Activated T-helper 1 cell treated with Interleukin-2 at 50 U/mL for 16 hours (primary cell): ENCODE results near the gene CYP3A4.
"Not testable (repeated sequence)": the region's sequence is repeated elsewhere in the genome, so short reads cannot be mapped to it uniquely, and the experiment has no call there.

Source experiments
- DNase-seq: peaks from one replicate; pipeline ENCODE4 v3.0.0-alpha.2; 2020; ENCODE audit warnings: low read depth

CYP3A4 gene

GRCh38 chr7:99784007-99784406 lies at the start of gene CYP3A4:
Gene CYP3A4 (minus strand): TSS chr7:99784184. CDS start chr7:99784081, 103 bp downstream.
- DNase-seq: no peak

- no peak for DNase-seq
These were observed 49.4 kb upstream of the CYP3A4 start for GRCh38 chr7:99833289-99833877.

- no peak for DNase-seq
These were observed 47.6 kb upstream of the CYP3A4 start for GRCh38 chr7:99831595-99831994.

GRCh38 chr7:99829524-99830160 lies 45.7 kb upstream of the CYP3A4 start:
- no peak for DNase-seq

GRCh38 chr7:99828811-99829210 lies 44.8 kb upstream of the CYP3A4 start:
- DNase-seq: no peak

- no peak for DNase-seq
These were observed 43.2 kb upstream of the CYP3A4 start for GRCh38 chr7:99827040-99827778.

- no peak for DNase-seq
These were observed 41.9 kb upstream of the CYP3A4 start for GRCh38 chr7:99825873-99826272.

DNA sequence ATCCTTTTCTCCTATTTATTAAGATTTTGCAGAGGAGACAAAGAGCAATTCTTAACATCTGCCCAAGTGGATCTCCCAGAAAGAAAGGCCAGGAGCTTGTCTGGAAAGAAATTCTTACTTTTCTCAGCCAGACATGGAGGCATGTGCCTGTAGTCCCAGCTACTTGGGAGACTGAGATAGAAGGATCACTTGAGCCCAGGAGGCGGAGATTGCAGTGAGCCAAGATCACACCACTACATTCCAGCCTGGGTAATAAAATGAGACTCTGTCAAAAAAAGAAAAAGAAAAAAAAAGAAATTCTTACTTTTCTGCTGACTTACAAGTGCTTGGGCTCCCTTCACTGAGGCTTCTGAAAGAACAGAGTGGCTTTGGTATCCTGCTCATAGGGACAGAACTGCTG lies 41.5 kb upstream of the CYP3A4 start:
- DNase-seq: no peak

DNA sequence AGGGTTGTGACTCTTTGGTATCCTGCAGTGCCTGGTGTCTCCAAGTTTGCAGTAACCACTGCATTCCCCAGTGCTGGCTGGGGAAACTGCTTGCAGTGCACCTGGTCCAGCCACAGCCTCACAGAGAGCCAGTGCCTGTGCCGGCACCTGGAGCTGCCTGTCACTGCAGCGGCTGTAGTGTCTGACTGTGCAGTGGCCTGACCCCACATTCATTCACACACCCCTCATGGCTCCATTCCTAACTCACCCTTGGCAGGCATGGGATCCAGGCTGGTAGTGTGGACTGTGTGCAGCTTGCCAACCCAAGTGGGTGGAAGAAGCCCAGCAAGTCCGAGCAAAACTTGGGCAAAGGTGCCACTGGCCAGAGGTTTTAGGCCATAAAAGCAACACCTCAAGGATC lies 40.1 kb upstream of the CYP3A4 start:
- DNase-seq: no peak

DNA sequence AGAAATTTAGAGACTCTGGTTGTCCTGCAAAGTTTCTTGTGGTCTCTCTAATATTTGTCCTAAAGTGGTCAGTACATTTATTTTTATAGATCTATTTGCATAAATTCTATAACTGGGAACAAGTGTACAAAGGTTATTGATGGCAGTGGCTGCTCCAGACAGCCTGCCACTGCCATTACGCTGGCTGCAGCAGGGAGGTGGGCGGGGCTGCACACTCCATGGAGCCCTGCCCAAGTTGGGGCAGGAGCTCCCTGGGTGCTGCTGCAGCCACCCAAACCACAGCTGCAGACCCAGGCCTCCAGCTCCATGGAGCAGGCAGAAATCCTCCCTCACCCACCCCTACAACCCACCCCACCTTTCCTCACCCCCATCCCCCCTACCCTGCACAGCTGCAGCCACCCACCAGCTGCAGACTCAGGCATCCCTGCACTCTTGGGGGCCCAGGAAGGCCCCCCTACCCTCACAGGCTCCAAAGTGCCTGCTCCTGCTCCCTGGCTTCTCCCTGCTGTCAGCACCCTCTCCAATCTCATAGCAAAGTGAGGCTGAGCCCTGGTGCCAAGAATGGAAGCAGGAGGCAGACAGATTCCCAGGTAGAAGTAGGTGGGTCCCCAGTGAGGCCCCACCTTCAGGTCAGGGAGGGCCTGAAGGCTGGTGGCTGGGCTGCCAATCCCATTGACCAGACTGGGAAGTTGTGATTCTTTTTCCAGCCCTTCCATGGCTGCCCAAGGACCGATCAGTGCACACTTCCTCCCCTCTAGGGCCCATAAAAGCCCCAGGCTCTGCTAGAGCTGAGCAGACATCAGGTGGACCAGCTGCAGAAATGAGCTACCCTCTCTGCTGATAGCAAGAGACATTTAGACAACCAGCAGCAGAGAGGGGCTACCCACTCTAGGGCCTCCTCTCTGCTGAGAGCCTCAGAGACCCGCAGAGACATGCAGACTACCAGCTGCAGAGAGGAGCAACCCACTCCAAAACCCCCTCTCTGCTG lies 39.0 kb upstream of the CYP3A4 start:
- DNase-seq: no peak

GRCh38 chr7:99820408-99821027 lies 36.5 kb upstream of the CYP3A4 start:
- DNase-seq: no peak

DNA sequence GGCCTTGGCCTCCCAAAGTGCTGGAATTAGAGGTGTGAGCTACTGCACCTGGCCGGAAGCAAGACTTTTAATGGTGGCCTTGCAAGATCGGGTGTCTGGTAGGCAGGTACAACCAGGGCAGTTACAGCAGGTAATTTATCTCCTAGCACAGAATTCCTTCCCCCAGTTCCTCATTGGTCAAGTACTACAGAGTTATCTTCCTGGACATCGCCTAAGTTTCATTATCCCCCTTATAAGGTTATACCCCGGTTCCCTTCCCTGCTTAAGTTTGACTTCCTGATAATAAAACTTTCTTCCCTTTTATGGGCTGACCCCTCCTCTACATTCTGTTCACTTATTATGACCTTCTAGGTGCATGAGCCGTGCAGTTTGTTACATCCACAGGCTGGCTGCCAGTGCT lies 24.8 kb upstream of the CYP3A4 start:
- DNase-seq: no peak

DNA sequence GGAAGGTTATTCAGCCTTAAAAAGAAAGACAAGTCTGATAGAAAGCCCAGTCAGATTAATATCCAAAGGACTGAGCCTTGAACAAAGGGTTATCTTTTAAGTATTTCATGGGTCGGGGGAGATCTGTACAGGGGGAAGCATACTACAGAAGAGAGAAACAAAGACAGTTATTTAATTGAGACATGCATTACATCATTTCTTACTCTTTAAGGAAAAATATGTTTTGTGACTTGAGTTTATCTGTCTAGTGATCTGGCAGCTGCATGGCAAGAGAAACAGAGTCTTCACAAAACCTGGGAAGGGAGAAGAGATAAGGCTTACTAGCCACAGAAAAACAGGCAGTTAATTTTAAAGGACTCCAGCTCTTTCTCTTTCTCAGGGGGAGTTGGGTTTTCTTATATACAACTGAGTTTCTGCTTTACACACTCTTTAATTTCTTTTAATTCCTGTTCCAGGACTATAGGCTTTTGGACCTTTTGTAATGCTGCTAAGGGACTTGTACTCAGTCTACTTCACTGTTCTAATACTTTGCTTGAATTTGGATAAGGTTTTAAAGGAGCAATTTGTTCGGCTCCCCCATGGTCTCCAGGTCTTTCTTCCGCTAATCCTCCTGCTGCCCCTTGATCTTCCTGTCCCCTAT lies 23.0 kb upstream of the CYP3A4 start:
- no peak for DNase-seq

DNA sequence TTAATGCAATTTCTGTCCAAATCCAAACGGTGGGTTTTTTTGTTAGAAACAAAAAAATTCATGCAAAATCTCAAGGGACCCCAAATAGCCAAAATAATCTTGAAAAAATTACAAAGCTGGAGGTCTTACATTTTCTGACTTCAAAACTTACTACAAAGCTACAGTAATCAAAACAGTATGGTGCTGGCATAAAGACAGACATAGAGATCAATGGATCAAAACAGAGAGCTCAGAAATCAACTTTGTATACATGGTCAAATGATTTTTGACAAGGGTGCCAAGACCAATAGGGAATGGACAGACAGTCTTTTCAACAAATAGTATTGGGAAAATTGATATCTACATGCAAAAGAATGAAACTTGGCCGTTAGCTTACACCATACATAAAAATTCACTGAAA lies 21.7 kb upstream of the CYP3A4 start:
- DNase-seq: no peak

GRCh38 chr7:99803118-99803517 lies 19.1 kb upstream of the CYP3A4 start:
- DNase-seq: not testable (repeated sequence)

DNA sequence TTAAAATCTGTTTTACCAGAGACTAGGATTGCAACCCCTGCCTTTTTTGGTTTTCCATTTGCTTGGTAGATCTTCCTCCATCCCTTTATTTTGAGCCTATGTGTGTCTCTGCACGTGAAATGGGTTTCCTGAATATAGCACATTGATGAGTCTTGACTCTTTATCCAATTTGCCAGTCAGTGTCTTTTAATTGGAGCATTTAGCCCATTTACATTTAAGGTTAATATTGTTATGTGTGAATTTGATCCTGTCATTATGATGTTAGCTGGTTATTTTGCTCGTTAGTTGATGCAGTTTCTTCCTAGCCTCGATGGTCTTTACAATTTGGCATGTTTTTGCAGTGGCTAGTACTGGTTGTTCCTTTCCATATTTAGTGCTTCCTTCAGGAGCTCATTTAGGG lies 17.4 kb upstream of the CYP3A4 start:
- DNase-seq: not testable (repeated sequence)

DNA sequence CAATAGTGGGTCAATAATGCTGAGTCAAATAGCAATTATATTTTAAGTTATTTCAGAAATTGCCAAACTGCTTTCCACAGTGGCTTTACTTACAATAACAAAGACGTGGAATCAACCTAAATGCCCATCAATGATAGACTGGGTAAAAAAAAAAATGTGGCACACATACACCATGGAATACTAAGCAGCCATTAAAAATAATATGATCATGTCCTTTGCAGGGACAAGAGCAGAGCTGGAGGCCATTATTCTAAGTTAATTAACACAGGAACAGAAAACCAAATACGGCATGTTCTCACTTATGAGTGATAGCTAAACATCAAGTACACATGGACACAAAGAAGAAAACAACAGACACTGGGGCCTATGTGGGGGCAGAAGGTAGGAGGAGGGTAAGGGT lies 15.0 kb upstream of the CYP3A4 start:
- DNase-seq: no peak

GRCh38 chr7:99795864-99796263 lies 11.9 kb upstream of the CYP3A4 start:
- not testable (repeated sequence) for DNase-seq

- no peak for DNase-seq
These were observed 10.9 kb upstream of the CYP3A4 start for GRCh38 chr7:99794585-99795502.

- no peak for DNase-seq
These were observed 9.5 kb upstream of the CYP3A4 start for GRCh38 chr7:99793443-99793842.
